Fibroblast of skin of right quadriceps (primary cell): Measurements from ENCODE around the gene ASB4.
"Not testable (repeated sequence)": the region's sequence is repeated elsewhere in the genome, so short reads cannot be mapped to it uniquely, and the experiment has no call there.

Experiments
- DNase-seq: peaks from one replicate; pipeline ENCODE4 v3.0.0-alpha.2; 2013

Gene ASB4, protein sequence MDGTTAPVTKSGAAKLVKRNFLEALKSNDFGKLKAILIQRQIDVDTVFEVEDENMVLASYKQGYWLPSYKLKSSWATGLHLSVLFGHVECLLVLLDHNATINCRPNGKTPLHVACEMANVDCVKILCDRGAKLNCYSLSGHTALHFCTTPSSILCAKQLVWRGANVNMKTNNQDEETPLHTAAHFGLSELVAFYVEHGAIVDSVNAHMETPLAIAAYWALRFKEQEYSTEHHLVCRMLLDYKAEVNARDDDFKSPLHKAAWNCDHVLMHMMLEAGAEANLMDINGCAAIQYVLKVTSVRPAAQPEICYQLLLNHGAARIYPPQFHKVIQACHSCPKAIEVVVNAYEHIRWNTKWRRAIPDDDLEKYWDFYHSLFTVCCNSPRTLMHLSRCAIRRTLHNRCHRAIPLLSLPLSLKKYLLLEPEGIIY

GRCh38 chr7:95485391-95486123 is at the start of gene ASB4:
ASB4 (plus strand) TSS chr7:95485943; CDS start chr7:95485972, 29 bp downstream.
- no peak for DNase-seq

GRCh38 chr7:95436407-95436806 is 49.3 kb upstream of the ASB4 start:
- DNase-seq: no peak

DNA sequence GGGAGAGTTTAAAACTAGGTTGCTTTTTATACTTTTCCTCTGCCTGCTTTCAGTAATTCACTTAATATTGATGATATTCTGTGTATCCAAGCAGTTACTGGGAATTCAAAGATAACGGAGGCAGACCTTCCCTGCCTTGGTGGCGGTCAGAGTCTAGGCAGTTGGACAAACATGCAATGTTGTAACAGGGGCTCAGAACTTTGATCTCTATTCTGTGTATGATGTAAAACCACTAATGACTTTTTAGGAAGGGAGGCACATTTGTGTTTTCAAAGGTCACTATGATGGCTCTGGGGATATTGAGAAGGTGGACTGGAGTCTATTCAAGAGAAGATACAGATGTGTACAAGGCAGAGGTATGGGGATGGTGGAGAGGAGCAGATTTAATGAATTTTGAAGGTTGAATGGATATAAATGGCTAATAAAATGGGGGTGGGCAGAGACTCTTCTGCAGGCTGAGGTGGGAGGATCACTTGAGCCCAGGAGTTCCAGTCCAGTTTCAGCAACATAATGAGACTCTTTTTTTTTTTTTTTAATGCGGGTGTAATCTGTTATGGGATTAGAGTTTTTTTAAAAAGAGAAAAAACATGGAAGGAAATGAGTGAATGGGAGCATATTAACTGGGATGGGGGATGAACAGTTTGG is 45.2 kb upstream of the ASB4 start:
- DNase-seq: no peak

- DNase-seq: no peak
These were observed 44.5 kb upstream of the ASB4 start for GRCh38 chr7:95441042-95441823.

GRCh38 chr7:95444796-95445195 is 40.9 kb upstream of the ASB4 start:
- DNase-seq: no peak

GRCh38 chr7:95446618-95447017 is 39.1 kb upstream of the ASB4 start:
- no peak for DNase-seq

GRCh38 chr7:95454438-95455045 is 31.2 kb upstream of the ASB4 start:
- DNase-seq: no peak

DNA sequence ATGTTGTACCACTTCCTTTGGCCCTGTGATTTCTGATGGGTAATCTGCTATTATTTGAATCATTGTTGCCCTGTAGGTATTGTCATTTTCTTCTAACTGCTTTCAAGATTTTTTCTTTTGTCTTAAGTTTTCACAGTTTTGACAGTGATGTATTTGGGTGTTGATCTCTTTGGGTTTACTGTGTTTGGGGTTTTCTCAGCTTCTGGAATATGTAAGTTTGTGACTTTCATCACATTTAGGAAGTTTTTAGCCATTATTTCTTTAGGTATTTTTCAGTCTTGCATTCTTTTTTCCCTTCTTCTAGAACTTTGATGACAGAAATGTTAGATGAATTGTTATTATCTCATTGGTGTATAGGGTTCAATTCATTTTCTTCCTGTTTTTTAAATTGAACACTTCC is 27.8 kb upstream of the ASB4 start:
- no peak for DNase-seq

- not testable (repeated sequence) for DNase-seq
These were observed 25.1 kb upstream of the ASB4 start for GRCh38 chr7:95460653-95461052.

- no peak for DNase-seq
These were observed 17.7 kb upstream of the ASB4 start for GRCh38 chr7:95467912-95468607.

- DNase-seq: no peak
These were observed 16.6 kb upstream of the ASB4 start for GRCh38 chr7:95469187-95469586.

GRCh38 chr7:95469848-95470247 is 15.9 kb upstream of the ASB4 start:
- no peak for DNase-seq

- DNase-seq: peak; percentile 27
These were observed 15.3 kb upstream of the ASB4 start for GRCh38 chr7:95470452-95470851.

DNA sequence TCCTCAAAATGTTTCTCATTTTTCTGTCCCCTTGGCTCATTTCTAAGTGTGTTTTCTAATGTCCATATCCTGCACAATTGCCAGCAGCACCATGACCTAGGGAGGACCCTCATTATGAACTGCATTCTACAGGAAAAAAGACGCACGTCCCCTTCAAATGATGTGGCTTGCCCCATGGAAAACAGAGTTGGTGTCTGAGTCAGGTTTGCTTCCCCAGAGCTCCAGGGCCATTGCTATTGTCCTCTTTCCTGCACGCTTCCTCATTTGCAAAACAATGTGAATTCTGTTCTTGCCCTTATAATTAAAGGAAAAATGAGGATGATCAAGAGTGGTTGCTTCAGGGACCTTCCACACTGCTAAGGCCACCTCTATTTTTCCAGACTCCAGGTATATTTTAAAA is 14.7 kb upstream of the ASB4 start:
- no peak for DNase-seq

GRCh38 chr7:95472581-95473161 is 13.1 kb upstream of the ASB4 start:
- peak; percentile 46 for DNase-seq

- no peak for DNase-seq
These were observed 12.3 kb upstream of the ASB4 start for GRCh38 chr7:95473276-95473985.

- DNase-seq: no peak
These were observed 9.5 kb upstream of the ASB4 start for GRCh38 chr7:95476072-95476847.

DNA sequence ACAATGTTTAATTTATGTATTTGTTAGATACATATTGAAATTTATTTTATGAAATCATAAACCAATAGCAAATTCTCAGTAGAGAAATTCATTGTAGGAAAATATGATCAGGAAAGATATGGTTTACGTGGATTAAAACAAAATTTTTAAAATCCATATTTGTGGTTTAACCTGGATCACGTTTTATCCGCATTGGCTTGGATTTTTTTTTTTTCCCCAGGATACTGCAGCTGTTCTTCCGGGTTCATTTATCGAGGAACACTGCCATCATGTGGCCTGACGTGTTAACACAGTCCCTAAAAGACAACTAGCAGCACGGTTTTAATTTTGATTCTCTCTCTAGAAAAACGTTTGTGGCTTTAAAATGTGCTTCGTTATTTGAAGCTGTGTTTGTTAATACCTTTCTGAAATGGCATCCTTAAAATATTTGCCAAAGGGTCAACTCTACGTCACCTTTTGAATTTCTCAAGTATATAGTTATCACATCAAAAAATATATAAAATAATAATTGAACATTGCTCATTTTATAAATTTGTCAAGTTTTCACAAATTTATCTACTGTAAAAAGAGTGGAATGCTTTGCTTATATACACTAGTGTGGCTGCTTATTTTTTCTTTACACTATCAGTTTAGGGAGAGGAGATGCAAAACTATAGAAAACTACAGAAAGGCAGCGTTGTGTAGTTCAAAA is 8.7 kb upstream of the ASB4 start:
- DNase-seq: peak; percentile 66
